WTC11 (cell line): ENCODE results near the gene ABLIM2. TPM values are rescaled to one million over a fixed set of nuclear protein-coding genes. Genes with fewer than 3 reads are reported as not detected.
A peak's percentile ranks its signal among the peaks of the same experiment; 100 is the strongest.

Experiments
- ATAC-seq: fragments of 200-7000 bp; cut with Tn5 transposase; 2 replicates; pipeline ENCODE4 v1.10.0; 2021; ENCODE audit warnings: mild to moderate bottlenecking, moderate library complexity
- CTCF ChIA-PET: fragments of 300-600 bp; sonication (Branson Sonifier 250); formaldehyde crosslinking; loops from one replicate; lab custom pipeline; 2021; ENCODE audit warnings: antibody characterized with exemption; lab: Charles Lee
- POLR2A ChIA-PET: fragments of 350-600 bp; sonication (Branson Sonifier 250); formaldehyde crosslinking; loops from one replicate; lab custom pipeline; 2021; ENCODE audit warnings: antibody characterized with exemption; lab: Charles Lee
- DNase-seq: peaks from one replicate; pipeline ENCODE4 v3.0.0; 2021; ENCODE audit warnings: low spot score
- H3K27ac Mint-ChIP-seq: 2 replicates; pipeline ENCODE4 v1.8.0; 2021; ENCODE audit warnings: mixed read lengths
- H3K27me3 Mint-ChIP-seq: 2 replicates; pipeline ENCODE4 v1.8.0; 2021; ENCODE audit warnings: low read depth, mild to moderate bottlenecking, moderate library complexity, mixed read lengths
- H3K36me3 Mint-ChIP-seq: 2 replicates; pipeline ENCODE4 v1.8.0; 2021; ENCODE audit warnings: mixed read lengths
- H3K4me1 Mint-ChIP-seq: 2 replicates; pipeline ENCODE4 v1.8.0; 2022; ENCODE audit warnings: mixed read lengths
- H3K4me3 Mint-ChIP-seq: 2 replicates; pipeline ENCODE4 v1.8.0; 2021; ENCODE audit warnings: mild to moderate bottlenecking, moderate library complexity, mixed read lengths
- H3K9me3 Mint-ChIP-seq: 2 replicates; pipeline ENCODE4 v1.8.0; 2021; ENCODE audit warnings: mixed read lengths
- AR ChIP-seq: fragments of 250-450 bp; sonication (Bioruptor Pico); IDR thresholded peaks from 2 replicates; pipeline ENCODE4 v1.9.0; 2021; ENCODE audit warnings: mild to moderate bottlenecking
- FOXP1 ChIP-seq: sonication (generic); formaldehyde crosslinking; IDR thresholded peaks from 2 replicates; pipeline ENCODE4 v1.8.0; 2022; ENCODE audit warnings: missing genetic modification reagents, mild to moderate bottlenecking, moderate library complexity, borderline replicate concordance
- GABPB1 ChIP-seq: sonication (generic); formaldehyde crosslinking; IDR thresholded peaks from 2 replicates; pipeline ENCODE4 v1.8.1; 2023; ENCODE audit warnings: mild to moderate bottlenecking, missing genetic modification reagents
- JUN ChIP-seq: sonication (generic); formaldehyde crosslinking; IDR thresholded peaks from 2 replicates; pipeline ENCODE4 v1.8.0; 2023; ENCODE audit warnings: mild to moderate bottlenecking, missing genetic modification reagents
- NFE2L1 ChIP-seq: sonication (generic); formaldehyde crosslinking; IDR thresholded peaks from 2 replicates; pipeline ENCODE4 v1.8.1; 2023; ENCODE audit warnings: missing genetic modification reagents
- PRRX2 ChIP-seq: fragments of 250-450 bp; sonication (Bioruptor Pico); IDR thresholded peaks from 2 replicates; pipeline ENCODE4 v1.8.0; 2021; ENCODE audit warnings: mild to moderate bottlenecking
- SMAD3 ChIP-seq: sonication (generic); formaldehyde crosslinking; IDR thresholded peaks from 2 replicates; pipeline ENCODE4 v1.8.0; 2022; ENCODE audit warnings: missing genetic modification reagents, mild to moderate bottlenecking, borderline replicate concordance
- TCF7 ChIP-seq: sonication (generic); formaldehyde crosslinking; IDR thresholded peaks from 2 replicates; pipeline ENCODE4 v1.8.0; 2022; ENCODE audit warnings: mild to moderate bottlenecking, low read depth, missing genetic modification reagents, moderate library complexity
- TP53 ChIP-seq: sonication (generic); formaldehyde crosslinking; IDR thresholded peaks from 2 replicates; pipeline ENCODE4 v1.8.1; 2023; ENCODE audit warnings: mild to moderate bottlenecking, missing genetic modification reagents
- ZNF138 ChIP-seq: sonication (generic); formaldehyde crosslinking; conservative IDR thresholded peaks from 2 replicates; pipeline ENCODE4 v1.8.1; 2022; ENCODE audit warnings: mild to moderate bottlenecking, moderate library complexity, missing genetic modification reagents
- ZNF263 ChIP-seq: sonication (generic); formaldehyde crosslinking; IDR thresholded peaks from 2 replicates; pipeline ENCODE4 v1.8.1; 2022; ENCODE audit warnings: low read depth, mild to moderate bottlenecking, moderate library complexity, missing genetic modification reagents
- ZNF281 ChIP-seq: sonication (generic); formaldehyde crosslinking; IDR thresholded peaks from 2 replicates; pipeline ENCODE4 v1.8.0; 2023; ENCODE audit warnings: mild to moderate bottlenecking, missing genetic modification reagents
- ZNF671 ChIP-seq: fragments of 250-450 bp; sonication (Bioruptor Pico); IDR thresholded peaks from 2 replicates; pipeline ENCODE4 v1.8.0; 2021; ENCODE audit warnings: mild to moderate bottlenecking
- total RNA-seq: library from RNA; stranded (reverse); gene quantifications from 3 replicates; pipeline ENCODE4 v1.2.3, GENCODE V29; 2021
- TF ChIP-seq, protein P1 (sequence below): sonication (generic); formaldehyde crosslinking; IDR thresholded peaks from 2 replicates; pipeline ENCODE4 v1.8.1; 2022; ENCODE audit warnings: low read depth, missing genetic modification reagents, borderline replicate concordance
- TF ChIP-seq, protein P2 (sequence below): sonication (generic); formaldehyde crosslinking; IDR thresholded peaks from 2 replicates; pipeline ENCODE4 v1.8.0; 2022; ENCODE audit warnings: missing genetic modification reagents
- TF ChIP-seq, protein P3 (sequence below): sonication (generic); formaldehyde crosslinking; conservative IDR thresholded peaks from 2 replicates; pipeline ENCODE4 v1.8.1; 2022; ENCODE audit warnings: mild to moderate bottlenecking, missing genetic modification reagents

ABLIM2 gene
- total RNA-seq, 1 experiment from 2014 or later, result 2.6 TPM

DNA sequence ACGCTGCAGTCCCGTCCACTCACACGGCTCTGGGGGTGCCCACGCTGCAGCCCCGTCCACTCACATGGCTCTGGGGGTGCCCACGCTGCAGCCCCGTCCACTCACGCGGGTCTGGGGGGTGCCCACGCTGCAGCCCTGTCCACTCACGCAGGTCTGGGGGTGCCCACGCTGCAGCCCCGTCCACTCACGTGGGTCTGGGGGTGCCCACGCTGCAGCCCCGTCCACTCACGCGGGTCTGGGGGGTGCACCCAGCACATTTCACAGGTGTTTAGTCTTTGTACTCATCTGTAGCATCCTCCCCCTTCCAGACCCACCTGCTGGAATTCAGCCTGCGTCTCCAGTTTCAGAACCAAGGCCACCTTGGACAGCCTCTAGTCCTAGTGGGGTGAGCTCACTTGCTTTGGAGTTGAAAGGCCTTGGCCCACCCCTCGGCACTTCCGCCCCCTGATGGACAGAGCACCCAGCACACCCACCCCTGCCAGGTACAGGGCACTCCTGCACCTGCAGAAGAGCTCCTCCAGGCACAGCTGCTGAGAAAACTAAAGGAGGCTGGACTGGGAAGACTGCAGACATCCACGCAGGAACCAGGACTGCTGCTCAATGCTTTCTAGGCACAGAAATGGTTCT is 73.0 kb downstream of the ABLIM2 start:
- Mint-ChIP-seq H3K4me1 (peaks cover 24% of the 10 kb centered on the region), H3K27ac (peak overlapping the region; percentile 83), H3K9me3 (no peaks in the 10 kb centered on the region), H3K4me3 (no peak overlapping the region), H3K36me3 (no peaks in the 10 kb centered on the region), H3K27me3 (no peaks in the 10 kb centered on the region)
- CTCF ChIA-PET, result interaction anchor here (0.5 to 4.2 kb wide), 32 partner anchors 10 to 324 kb away, joined by 3 to 32 read pairs (median 5); partner anchors contain the start of gene ABLIM2
- ATAC-seq (peak; percentile 81), DNase-seq (peak; percentile 55)
- POLR2A ChIA-PET, result interaction anchor here (0.6 kb wide), 1 partner anchor 18 kb away, joined by 3 read pairs; no protein-coding TSS in a partner anchor
- TF ChIP-seq JUN (CRISPR knock-in tag) (no peak), ZNF263 (CRISPR knock-in tag) (no peak), FOXP1 (CRISPR knock-in tag) (no peak), TCF7 (CRISPR knock-in tag) (0 out of 2 replicates have a peak, but pooled peaks have one; percentile 14), ZNF281 (no peak), ZNF671 (no peak), SMAD3 (CRISPR knock-in tag) (no peak)

DNA sequence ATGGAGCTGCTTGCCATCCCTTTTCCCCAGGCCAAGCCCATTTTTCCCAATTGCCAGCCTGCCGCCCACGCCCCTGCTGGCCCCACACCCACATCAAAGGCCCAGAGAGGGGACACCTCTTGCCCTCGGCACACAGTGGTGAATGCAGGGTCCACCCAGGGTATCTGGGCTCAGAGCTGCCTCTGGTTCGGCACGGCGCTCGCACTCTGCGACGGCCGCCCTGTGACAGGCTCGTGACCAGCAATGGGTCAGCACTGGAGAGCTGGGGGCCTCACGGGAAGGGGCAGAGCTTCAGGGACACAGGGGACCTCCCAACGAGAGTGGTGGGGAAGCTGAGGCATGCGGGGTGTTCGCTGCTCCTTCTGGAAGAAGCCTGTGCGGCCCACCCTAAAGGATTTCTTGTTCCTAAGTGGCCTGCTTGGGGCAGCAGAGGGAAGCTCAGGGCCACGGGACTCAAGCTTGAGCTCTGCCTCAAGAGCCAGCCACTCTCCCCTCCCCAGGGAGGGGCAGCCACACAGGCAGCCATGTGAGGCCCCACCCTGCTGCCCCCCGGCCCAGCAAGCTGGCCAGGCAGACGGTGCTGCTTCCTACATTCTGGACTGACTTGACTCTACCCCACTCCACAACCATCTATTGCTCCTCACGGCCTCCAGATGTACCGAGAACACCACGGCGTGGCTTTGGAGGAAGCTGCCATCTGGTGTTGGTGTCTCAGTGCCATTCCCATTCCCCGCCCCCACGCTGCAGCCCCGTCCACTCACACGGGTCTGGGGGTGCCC is 73.7 kb downstream of the ABLIM2 start:
- H3K36me3 Mint-ChIP-seq, result no peaks in the 10 kb centered on the region
- CTCF ChIA-PET, result interaction anchor here (0.6 to 4.2 kb wide), 27 partner anchors 9 to 323 kb away, joined by 3 to 32 read pairs (median 5); partner anchors contain the start of gene ABLIM2

DNA sequence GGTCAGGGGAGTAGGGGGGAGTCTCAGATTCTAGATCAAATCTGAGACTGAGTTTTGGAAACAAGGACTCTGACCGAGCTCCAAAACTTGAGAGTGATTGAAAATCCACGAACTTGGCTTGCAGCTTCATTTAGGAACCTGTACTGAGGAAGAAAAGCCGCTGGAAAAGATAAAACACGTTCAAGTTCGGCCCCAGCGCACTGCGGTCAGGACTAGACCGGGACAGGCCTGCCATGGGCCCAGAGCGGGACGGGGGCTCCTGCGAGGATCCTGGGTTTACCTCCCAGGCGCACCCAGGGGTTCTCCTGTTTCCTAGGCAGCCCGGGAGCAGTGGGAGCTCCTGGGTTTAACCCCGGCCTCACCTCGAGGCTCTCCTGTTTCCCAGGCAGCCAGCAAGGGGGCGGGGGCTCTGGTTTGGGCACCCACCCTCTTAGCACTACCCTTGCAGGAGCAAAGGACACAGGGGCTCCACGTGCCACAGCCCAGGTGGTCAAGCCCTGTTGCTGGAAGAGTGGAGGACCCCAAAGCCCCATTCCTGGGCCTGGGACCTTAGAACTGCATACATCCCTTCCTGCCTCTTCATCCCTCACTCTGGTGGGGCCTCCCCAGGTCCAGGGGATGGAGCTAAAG is 74.5 kb downstream of the ABLIM2 start:
- no peak for ATAC-seq
- Mint-ChIP-seq H3K36me3 (no peaks in the 10 kb centered on the region), H3K4me3 (no peak overlapping the region), H3K4me1 (peaks cover 37% of the 10 kb centered on the region), H3K27me3 (no peaks in the 10 kb centered on the region), H3K9me3 (no peaks in the 10 kb centered on the region), H3K27ac (no peak overlapping the region)
- DNase-seq, result no peak
- ChIA-PET POLR2A (no interaction called here), CTCF (interaction anchor here (1.1 to 4.2 kb wide), 7 partner anchors 8 to 282 kb away, joined by 3 to 32 read pairs (median 5); no protein-coding TSS in a partner anchor)
- TF ChIP-seq NFE2L1 (CRISPR knock-in tag), result no peak
- no peak for TF ChIP-seq TP53 (CRISPR knock-in tag)
- TF ChIP-seq, protein P1, sequence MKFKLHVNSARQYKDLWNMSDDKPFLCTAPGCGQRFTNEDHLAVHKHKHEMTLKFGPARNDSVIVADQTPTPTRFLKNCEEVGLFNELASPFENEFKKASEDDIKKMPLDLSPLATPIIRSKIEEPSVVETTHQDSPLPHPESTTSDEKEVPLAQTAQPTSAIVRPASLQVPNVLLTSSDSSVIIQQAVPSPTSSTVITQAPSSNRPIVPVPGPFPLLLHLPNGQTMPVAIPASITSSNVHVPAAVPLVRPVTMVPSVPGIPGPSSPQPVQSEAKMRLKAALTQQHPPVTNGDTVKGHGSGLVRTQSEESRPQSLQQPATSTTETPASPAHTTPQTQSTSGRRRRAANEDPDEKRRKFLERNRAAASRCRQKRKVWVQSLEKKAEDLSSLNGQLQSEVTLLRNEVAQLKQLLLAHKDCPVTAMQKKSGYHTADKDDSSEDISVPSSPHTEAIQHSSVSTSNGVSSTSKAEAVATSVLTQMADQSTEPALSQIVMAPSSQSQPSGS, result no peak
- no peak for TF ChIP-seq ZNF138 (CRISPR knock-in tag)
- TF ChIP-seq GABPB1 (CRISPR knock-in tag), result no peak
- TF ChIP-seq, protein P2, sequence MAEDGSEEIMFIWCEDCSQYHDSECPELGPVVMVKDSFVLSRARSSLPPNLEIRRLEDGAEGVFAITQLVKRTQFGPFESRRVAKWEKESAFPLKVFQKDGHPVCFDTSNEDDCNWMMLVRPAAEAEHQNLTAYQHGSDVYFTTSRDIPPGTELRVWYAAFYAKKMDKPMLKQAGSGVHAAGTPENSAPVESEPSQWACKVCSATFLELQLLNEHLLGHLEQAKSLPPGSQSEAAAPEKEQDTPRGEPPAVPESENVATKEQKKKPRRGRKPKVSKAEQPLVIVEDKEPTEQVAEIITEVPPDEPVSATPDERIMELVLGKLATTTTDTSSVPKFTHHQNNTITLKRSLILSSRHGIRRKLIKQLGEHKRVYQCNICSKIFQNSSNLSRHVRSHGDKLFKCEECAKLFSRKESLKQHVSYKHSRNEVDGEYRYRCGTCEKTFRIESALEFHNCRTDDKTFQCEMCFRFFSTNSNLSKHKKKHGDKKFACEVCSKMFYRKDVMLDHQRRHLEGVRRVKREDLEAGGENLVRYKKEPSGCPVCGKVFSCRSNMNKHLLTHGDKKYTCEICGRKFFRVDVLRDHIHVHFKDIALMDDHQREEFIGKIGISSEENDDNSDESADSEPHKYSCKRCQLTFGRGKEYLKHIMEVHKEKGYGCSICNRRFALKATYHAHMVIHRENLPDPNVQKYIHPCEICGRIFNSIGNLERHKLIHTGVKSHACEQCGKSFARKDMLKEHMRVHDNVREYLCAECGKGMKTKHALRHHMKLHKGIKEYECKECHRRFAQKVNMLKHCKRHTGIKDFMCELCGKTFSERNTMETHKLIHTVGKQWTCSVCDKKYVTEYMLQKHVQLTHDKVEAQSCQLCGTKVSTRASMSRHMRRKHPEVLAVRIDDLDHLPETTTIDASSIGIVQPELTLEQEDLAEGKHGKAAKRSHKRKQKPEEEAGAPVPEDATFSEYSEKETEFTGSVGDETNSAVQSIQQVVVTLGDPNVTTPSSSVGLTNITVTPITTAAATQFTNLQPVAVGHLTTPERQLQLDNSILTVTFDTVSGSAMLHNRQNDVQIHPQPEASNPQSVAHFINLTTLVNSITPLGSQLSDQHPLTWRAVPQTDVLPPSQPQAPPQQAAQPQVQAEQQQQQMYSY (CRISPR knock-in tag), result no peak
- no peak for TF ChIP-seq JUN (CRISPR knock-in tag)
- TF ChIP-seq AR (CRISPR knock-in tag), result no peak
- TF ChIP-seq, protein P3, sequence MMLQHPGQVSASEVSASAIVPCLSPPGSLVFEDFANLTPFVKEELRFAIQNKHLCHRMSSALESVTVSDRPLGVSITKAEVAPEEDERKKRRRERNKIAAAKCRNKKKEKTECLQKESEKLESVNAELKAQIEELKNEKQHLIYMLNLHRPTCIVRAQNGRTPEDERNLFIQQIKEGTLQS (CRISPR knock-in tag), result no peak

More for the DNA sequence above, 73.7 kb downstream of the ABLIM2 start:
- TF ChIP-seq PRRX2 (CRISPR knock-in tag), result no peak
- H3K4me3 Mint-ChIP-seq, result no peak overlapping the region
- H3K27me3 Mint-ChIP-seq, result no peaks in the 10 kb centered on the region
- DNase-seq (no peak), ATAC-seq (no peak)
- POLR2A ChIA-PET, result interaction anchor here (0.6 kb wide), 1 partner anchor 19 kb away, joined by 3 read pairs; no protein-coding TSS in a partner anchor
- peaks cover 31% of the 10 kb centered on the region for H3K4me1 Mint-ChIP-seq
- no peak overlapping the region for H3K27ac Mint-ChIP-seq
- H3K9me3 Mint-ChIP-seq, result no peaks in the 10 kb centered on the region
